GM03348 (cell line): ENCODE results near the gene AMMECR1.
A peak's percentile ranks its signal among the peaks of the same experiment; 100 is the strongest.
"Not testable (repeated sequence)": the region's sequence is repeated elsewhere in the genome, so short reads cannot be mapped to it uniquely, and the experiment has no call there.

ENCODE experiments used
- DNase-seq: peaks from one replicate; pipeline ENCODE4 v3.0.0; 2012; ENCODE audit warnings: low spot score

AMMECR1 gene

DNA sequence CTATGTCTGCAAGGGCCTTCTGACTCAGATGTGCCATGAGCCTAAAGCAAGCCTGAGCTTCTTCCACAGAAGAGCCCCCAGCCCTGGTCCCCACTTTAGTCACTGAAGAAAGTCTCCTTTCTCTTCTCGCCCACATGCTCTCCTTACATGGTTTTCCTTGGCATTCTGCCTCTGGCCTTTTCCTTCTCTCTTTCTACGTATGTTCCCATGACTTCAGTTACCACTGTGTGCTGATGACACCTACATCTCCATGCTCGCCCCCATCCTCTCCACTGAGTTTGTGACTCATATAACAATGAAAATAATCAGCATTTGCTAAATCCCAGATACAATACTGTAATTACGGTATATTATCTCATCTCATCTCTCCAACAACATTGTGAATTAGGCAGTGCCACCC, 149.3 kb downstream of the AMMECR1 start:
- DNase-seq = no peak

DNA sequence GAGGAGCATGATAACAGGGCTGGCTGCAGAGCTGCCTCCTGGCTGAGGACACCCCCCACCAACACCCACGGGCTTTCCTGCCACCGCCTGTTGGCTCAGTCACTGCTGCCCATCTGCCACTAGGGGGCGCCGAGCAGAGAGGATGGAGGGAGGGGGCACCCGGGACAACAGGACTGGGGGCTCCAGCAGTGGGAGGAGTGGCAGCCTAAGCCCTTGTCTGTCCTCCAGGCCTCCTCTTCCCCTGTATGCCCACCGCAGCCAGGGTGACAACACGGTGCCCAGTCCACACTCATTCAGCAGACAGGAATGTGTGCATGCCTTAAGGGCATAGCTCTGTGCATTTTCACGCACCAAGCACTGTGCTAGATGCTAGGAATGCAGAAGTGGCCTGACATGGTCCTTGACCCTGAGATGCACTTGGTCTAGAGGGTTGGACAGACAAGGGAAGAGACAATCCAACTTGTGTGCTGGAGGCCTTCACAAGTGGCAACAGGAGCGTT, 149.9 kb downstream of the AMMECR1 start:
- DNase-seq = peak; percentile 8

DNA sequence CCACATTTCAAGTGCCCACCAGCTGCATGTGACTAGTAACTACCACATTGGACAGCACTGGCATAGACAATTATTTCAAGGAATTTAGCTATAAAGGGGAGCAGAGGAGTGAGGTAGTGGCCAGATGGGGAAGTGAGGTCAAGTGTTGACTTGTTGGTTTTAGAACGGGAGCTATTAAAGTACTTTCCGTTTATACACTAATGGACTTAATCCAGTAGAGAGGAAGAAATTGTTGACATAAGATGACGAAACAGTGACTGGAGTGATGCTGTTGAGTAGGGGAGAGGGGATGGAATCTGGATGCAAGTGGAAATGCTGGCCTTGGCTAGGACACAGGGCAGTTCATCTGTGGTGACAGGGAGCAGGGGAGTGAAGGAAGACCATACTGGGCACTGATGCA, 154.4 kb downstream of the AMMECR1 start:
- DNase-seq = no peak

DNA sequence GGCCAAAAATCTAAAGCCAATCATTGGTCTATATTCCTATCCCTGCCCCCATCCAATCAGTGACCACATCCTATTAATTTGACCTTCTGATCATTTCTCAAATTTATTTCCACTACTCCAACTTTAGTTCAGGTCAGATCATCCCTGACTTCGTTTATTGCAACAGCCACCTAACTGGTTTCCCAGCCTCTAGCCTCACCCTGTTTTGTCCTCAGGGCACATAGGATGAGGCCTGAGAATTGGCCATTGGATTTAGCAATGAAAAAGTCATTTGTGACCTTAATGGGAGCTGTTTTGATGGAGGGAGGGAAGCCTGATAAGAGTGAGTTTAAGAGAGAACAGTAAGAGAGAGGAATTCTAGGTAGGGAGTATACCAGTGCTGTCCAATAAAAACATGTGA, 155.0 kb downstream of the AMMECR1 start:
- DNase-seq = no peak

DNA sequence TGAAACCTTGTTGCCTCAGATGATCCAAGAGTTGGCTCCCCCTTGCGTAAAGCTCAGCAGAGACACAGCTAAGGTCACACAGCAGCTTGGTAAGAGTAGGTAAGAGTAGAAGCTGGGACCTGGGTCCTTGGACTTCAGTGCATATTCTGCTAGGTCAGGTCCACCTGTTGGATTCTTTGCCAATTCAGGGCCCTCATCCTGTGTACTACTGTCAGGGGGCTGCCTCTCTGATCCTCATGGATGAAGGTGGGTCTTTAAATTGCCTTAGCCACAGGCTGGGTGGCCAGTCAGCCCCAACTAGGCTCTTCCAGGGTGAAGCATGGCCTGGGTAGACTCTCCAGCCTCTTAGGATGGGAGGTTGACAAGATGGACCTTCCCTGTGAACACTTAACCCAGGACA, 155.8 kb downstream of the AMMECR1 start:
- no peak for DNase-seq

DNA sequence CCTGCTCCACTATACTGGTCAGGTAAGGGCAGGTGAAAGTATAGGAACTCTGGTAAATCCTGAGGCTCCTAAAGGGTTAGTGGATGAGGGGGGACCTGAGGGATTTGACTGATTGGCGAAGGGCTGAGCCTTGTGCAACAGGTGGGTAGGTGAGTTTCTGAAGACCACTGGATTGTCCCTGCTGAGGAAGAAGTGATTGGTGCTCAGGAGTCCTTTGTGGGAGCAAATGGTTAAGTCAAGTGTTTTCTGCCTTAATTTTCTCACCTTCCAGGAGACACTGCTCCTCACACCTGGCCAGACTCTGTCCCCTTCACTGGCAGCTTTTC, 156.6 kb downstream of the AMMECR1 start:
- DNase-seq = no peak

DNA sequence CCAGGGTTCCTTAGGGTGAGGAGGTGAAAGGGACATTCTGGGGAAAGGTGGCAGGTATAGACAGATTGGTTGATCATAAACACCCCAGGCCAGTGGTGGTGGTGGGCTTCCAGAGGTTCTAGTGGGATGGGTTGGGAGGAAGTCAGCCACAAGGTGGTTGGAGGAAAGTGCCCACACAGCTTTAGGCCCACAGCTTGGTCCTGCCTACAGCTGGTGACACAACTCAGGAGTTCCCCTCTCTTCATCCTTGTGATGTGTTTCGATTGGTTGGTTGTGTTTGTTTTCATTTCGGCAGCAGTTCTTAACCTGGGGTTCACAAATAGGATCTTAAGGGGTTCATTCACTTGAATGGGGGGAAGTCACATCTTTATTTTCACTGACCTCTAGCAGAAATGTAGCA, 158.0 kb downstream of the AMMECR1 start:
- DNase-seq = no peak

DNA sequence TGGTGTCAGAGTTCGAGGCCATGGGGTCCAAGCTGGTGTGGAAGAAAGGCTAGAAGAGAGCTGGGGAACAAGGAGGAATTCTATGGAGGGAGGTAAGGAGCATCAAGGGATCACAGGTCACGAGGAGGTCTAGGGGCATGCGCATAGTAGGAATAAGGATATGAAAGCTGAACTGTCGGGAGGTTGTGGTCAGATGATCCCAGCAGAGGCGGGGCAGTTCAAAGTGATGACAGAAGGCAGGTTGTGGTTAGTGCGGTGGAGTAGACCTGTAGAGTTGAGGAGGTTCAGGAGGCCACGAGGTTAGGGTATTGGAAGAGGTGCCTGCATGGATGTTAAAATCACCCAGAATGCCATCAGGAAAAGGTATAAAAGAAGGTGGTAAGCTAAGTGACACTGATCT, 158.7 kb downstream of the AMMECR1 start:
- no peak for DNase-seq

DNA sequence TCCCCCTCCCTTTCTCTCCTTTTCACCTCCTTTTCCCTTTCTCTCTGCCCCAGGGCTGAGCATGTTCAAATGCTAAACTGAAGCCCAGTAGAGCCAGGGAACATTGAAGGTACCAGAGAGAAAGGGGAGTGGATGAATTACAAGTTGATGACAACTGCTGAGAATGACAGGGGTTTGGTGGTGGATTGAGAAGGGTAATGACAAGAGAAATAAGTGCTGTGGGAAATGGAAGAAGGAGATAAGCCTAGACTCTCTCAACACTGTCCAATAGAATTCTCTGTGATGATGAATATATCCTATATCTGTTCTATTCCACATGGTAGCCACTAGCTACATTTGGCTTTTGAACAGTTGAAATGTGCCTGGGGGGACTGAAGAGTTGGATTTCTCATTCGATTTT, 160.4 kb downstream of the AMMECR1 start:
- no peak for DNase-seq

DNA sequence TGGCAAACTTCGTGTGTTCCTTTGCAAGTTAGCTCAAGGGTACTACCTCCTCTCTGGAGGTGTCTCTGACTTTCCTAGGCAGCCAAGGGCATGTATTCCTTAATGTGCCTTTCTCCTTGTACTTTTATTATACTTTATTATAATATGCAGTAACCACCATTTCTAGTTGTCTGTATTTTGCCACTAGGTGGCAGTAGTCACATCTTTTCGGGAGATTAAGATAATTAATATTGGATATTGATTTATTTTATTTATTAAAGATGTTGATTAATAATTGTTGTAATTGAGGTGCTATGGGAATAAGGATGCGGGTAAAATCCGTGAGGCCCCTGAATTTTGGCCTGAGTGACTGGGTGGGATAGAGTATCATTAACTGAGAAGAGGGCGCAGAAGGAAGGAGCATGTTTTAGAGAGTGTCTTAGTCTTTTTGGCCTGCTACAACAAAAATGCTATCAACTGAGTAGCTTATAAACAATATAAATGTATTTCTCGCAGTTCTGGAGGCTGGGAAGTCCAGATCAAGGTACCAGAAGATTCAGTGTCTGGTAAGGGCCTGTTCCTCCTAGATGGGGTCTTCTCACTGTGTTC, 161.6 kb downstream of the AMMECR1 start:
- no peak for DNase-seq

DNA sequence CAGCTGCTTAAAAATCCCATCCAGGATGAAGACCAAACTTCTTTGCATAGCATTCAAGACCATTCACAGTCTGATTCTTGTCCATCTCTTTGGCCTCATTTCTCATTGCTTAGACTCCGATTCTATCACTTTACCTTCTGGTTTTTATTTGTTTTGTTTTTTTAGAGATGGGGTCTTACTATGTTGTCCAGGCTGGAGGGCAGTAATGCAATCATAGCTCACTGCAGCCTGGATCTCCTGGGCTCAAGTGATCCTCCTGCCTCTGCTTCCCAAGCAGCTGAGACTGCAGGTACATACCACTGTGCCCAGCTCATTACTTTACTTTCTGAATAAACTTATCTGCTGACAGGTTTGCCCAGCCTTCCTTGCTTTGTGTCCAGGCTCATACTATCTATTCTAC, 162.1 kb downstream of the AMMECR1 start:
- no peak for DNase-seq

DNA sequence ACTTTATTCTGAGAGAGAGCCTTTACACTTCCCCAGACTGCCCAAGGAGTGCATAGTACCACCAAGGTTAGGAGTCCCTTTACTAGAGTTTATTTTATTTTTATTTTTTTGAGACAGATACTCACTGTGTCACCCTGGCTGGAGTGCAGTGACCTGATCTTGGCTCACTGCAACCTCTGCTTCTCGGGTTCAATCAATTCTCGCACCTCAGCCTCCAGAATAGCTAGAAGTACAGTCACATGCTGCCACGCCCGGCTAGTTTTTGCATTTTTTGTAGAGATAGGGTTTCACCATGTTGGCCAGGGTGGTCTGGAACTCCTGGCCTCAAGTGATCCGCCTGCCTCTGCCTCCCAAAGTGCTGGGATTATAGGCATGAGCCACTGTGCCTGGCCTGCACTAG, 163.6 kb downstream of the AMMECR1 start:
- not testable (repeated sequence) for DNase-seq

DNA sequence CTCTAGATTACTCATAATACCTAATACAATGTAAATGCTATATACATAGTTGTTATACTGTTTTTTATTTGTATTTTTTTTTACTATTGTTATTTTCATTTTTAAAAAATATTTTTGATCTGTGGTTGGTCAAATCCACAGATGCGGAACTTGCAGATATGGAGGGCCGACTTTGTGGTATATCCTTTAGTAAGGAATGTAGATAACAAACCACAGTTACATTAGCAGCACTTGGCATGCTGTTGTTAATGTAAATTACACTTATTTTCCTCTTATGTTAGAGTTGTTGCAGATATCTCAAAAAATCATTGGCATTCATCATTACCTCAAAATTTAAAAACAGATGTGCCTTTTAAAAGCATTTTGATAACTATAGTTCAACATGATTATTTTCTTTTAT, 164.0 kb downstream of the AMMECR1 start:
- DNase-seq = no peak

DNA sequence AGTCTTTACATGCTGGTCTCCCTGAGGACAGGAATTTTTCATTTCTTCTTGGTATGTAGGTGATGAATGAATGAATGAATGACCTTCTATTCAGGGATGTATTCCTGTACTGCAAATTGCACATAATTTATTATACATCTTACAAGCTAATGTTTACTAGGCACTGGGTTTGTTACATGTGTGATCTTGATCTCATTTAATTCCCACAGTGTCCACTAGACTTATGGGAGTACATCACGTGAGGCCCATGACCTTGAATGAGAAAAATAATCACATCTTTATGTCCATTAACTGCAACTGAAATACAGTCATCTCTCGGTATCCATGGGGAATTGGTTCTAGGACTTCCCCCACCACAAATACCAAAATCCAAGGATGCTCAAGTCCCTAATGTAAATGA, 164.6 kb downstream of the AMMECR1 start:
- DNase-seq = no peak

DNA sequence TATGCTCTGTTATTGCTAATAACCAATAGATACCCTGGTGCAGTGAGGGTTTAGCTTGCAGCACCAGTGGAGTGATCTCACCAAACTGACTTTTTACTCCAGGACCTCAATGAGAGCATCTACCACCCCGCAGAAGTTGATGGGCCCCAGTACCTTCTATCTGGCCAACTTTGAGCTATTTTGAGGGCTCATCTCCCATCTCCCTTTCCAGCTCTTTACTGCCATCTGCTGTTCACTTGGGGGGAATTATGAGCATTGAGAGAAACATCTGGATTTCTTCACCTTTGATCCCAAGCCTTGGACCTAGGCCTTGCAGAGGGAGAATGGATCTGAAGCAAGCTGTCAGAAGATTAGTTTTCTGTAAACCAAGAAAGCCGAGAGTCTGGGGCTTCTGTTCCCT, 171.4 kb downstream of the AMMECR1 start:
- DNase-seq = peak; percentile 67

DNA sequence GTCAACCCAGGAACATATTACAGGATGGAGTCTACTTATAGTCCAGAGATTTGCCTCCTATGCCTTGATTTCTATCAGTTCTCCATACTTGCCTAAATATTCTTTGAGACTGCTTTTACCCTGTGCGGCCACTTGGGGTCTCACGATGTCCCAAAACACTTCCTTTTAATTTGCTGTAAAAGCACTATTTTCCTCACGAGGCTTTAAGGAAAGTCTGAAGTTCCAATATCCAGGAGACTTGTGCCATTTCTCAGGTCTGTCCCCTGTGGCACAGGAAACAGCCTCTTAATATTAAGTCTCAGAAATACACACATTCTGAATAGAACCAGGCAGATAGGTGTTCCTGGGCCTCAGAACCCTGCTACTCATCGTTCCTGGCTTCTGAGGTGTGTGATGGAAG, 172.0 kb downstream of the AMMECR1 start:
- peak; percentile 29 for DNase-seq

DNA sequence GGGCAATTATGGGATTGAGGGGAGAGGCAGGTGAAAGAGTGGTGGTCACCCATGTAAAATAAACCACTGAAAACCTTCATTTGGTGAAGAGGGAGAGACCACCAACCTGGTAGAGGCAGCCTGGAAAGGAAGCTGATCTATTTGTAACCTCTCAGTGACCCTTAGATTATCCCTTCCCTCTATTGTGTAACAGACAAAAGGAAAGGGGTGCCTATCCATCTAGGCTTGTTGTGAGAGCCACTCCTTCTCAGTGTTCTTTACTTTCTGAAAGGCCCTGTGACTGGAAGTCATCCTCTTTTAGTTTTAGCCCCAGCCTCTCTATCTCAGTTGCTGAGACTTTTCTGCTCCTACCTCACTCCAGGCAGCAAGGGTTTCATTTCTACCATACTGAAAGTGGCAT, 172.6 kb downstream of the AMMECR1 start:
- no peak for DNase-seq
